Right lobe of liver (tissue), 4 donors: ENCODE data around the gene EEFSEC.

Experiments used
- POLR2A ChIP-seq: fragments of 450-650 bp; IDR thresholded peaks from one replicate; pipeline ENCODE4 v1.6.1; 2017; ENCODE audit warnings: antibody characterized with exemption, mild to moderate bottlenecking
- TF ChIP-seq, protein P1 (sequence below), 4 donors: fragments of 200-600 bp in 3 of 4; fragments of 450-650 bp in 1 of 4; IDR thresholded peaks; one replicate each; pipeline versions ENCODE4 v1.5.1 to v1.8.0; 2016 to 2022; ENCODE audit warnings: antibody characterized with exemption in 4 of 4, mild to moderate bottlenecking in 2 of 4
- donor health status: DM: no; HTN: no; CAD: no.
- donor health status: DM: no; HTN: no; CAD: no.
- donor health status: DM: no; HTN: yes; CAD: no.

DNA sequence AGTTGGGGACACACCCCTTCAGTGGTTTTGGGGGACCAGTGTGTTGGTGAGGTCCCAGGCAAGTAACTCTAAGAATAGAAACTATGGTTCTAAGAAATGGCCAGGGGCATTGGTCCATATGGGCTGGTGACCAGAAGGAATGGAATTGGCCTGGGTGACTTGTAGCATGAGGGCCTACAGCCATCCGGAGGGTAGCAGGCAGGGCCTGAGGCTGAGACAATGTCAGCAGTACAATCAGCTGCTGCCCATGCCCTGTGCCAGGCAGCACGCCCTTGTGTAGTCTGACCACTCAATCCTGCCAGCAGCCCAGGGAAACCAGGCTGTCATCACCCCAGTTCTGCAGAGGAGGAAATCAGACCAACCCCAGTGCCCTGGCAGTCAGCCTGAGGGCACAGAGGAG is 212.9 kb downstream of the EEFSEC start:
- TF ChIP-seq POLR2A = no peak
- TF ChIP-seq, protein P1, sequence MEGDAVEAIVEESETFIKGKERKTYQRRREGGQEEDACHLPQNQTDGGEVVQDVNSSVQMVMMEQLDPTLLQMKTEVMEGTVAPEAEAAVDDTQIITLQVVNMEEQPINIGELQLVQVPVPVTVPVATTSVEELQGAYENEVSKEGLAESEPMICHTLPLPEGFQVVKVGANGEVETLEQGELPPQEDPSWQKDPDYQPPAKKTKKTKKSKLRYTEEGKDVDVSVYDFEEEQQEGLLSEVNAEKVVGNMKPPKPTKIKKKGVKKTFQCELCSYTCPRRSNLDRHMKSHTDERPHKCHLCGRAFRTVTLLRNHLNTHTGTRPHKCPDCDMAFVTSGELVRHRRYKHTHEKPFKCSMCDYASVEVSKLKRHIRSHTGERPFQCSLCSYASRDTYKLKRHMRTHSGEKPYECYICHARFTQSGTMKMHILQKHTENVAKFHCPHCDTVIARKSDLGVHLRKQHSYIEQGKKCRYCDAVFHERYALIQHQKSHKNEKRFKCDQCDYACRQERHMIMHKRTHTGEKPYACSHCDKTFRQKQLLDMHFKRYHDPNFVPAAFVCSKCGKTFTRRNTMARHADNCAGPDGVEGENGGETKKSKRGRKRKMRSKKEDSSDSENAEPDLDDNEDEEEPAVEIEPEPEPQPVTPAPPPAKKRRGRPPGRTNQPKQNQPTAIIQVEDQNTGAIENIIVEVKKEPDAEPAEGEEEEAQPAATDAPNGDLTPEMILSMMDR (IDR thresholded peaks at IDR 0.05) = no peak
